Mammary epithelial cell (primary cell): ENCODE data around the gene FKBP15.

Source experiments
- EZH2 ChIP-seq: IDR thresholded peaks from 2 replicates; pipeline ENCODE4 v1.6.1; 2012; ENCODE audit warnings: low read length, inconsistent platforms, borderline replicate concordance
- TF ChIP-seq, protein P1 (sequence below), 2 donors: IDR thresholded peaks in 1 of 2; conservative IDR thresholded peaks in 1 of 2; 2 replicates each; pipeline ENCODE4 v1.5.1; 2011 to 2012; ENCODE audit warnings: inconsistent platforms in 2 of 2, low read length in 2 of 2, mild to moderate bottlenecking in 2 of 2, control low read depth in 1 of 2, low read depth in 1 of 2; ENCODE audit not compliant: insufficient read depth in 1 of 2; ENCODE audit errors: extremely low read depth in 1 of 2

- TF ChIP-seq, protein P1, sequence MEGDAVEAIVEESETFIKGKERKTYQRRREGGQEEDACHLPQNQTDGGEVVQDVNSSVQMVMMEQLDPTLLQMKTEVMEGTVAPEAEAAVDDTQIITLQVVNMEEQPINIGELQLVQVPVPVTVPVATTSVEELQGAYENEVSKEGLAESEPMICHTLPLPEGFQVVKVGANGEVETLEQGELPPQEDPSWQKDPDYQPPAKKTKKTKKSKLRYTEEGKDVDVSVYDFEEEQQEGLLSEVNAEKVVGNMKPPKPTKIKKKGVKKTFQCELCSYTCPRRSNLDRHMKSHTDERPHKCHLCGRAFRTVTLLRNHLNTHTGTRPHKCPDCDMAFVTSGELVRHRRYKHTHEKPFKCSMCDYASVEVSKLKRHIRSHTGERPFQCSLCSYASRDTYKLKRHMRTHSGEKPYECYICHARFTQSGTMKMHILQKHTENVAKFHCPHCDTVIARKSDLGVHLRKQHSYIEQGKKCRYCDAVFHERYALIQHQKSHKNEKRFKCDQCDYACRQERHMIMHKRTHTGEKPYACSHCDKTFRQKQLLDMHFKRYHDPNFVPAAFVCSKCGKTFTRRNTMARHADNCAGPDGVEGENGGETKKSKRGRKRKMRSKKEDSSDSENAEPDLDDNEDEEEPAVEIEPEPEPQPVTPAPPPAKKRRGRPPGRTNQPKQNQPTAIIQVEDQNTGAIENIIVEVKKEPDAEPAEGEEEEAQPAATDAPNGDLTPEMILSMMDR (conservative IDR thresholded peaks at IDR 0.05 in 1 of 2, IDR thresholded peaks at IDR 0.05 in 1 of 2; ENCODE audit: extremely low read depth in 1 of 2, insufficient read depth in 1 of 2, low read depth in 1 of 2, low read length in 2 of 2) = no peak
- TF ChIP-seq EZH2 = no peak
Observed at GRCh38 chr9:113158446-113158845, 62.6 kb downstream of the FKBP15 start.
